Adipocyte (in vitro differentiated cells): ENCODE results near the gene XRCC1.
A peak's percentile ranks its signal among the peaks of the same experiment; 100 is the strongest.

Source experiments
- DNase-seq: peaks from one replicate; pipeline ENCODE4 v3.0.0-alpha.2; 2015; ENCODE audit warnings: low read depth
- H3K27me3 ChIP-seq: replicated peaks from 2 replicates; pipeline ENCODE4 v1.7.0; 2013; ENCODE audit warnings: mild to moderate bottlenecking, low read length, moderate library complexity; ENCODE audit not compliant: control insufficient read depth, insufficient read depth
- H3K36me3 ChIP-seq: 2 replicates; pipeline ENCODE4 v1.7.0; 2013; ENCODE audit warnings: low read length, mild to moderate bottlenecking, moderate library complexity; ENCODE audit not compliant: control insufficient read depth, insufficient read depth, severe bottlenecking
- H3K4me1 ChIP-seq: 2 replicates; pipeline ENCODE4 v1.7.0; 2013; ENCODE audit warnings: mild to moderate bottlenecking, low read length, moderate library complexity; ENCODE audit not compliant: control insufficient read depth, insufficient read depth
- H3K4me3 ChIP-seq: 2 replicates; pipeline ENCODE4 v1.7.0; 2013; ENCODE audit warnings: mild to moderate bottlenecking, low read length, moderate library complexity
- H3K9ac ChIP-seq: 2 replicates; pipeline ENCODE4 v1.7.0; 2013; ENCODE audit warnings: mild to moderate bottlenecking, low read length, moderate library complexity
- H3K9me3 ChIP-seq: 2 replicates; pipeline ENCODE4 v1.7.0; 2013; ENCODE audit warnings: mild to moderate bottlenecking, low read length, moderate library complexity; ENCODE audit not compliant: control insufficient read depth

Gene XRCC1

DNA sequence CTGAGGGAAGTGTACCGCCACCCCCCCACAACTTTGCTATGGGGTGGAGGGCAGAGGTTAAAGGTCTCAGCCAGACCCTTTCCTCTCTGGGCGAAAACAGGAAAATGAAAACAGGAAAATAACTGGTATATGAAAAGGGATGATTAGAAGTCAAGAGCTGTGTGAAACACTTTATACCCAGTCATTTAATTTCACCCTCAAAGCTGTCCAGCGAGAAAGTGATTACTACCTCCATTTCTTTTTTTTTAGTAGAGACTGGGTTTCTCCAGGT, 70.2 kb downstream of the XRCC1 start:
- no peak for DNase-seq
- H3K4me3 ChIP-seq, result no peak overlapping the region
- no peak overlapping the region for H3K9ac ChIP-seq
- no peaks in the 10 kb centered on the region for H3K27me3 ChIP-seq
- peaks cover 11% of the 10 kb centered on the region for H3K36me3 ChIP-seq
- peaks cover 12% of the 10 kb centered on the region for H3K4me1 ChIP-seq
- H3K9me3 ChIP-seq, result no peaks in the 10 kb centered on the region

DNA sequence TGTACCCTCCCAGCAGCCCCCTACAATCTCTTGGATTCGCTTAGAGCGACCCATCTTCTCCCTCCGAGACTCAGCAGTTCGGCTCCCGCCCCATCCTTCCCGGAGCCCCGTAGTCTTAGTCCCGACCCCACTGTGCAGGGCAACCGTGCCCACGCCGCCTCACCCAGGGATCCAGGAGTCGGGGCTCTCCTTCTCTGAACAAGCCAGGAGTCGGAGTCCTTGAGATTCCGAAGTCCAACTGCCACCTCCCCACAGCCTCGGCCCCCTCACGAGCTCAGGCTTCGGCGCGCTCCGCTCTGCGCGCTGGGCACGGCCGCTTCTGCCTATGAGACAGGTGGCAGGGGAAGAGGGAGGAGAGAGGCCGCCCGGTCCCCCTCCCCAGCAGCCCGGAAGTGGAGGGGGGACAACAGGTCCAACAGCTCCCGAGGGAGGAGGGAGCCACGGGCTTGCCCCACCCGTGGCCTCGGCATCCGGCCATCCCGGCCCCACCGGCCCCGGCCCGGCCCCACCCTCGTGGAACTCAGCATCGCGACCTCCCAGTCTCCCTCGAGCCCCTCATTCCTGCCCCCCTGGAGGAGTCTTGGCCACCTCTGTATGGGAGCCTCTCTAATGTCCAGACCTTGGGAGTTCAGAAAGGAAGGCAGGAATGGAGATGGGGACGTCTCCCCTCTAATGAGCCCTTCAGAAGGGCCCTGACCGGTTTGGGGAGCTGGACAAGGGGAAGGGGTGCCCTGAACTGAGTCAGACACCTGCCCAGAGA, 70.7 kb downstream of the XRCC1 start, which contains the start of gene PHLDB3:
Gene PHLDB3, minus strand, starts transcription at position 321 of the 760 bp plus-strand sequence. CDS start 628 bp downstream, outside the sequence.
- peak; percentile 56 for DNase-seq
- H3K9ac ChIP-seq, result peak within 1 kb of the TSS; percentile 85
- no peaks in the 10 kb centered on the region for H3K27me3 ChIP-seq
- peaks cover 12% of the 10 kb centered on the region for H3K4me1 ChIP-seq
- H3K36me3 ChIP-seq, result peaks cover 6% of the 10 kb centered on the region
- H3K4me3 ChIP-seq, result peak within 1 kb of the TSS; percentile 87
- no peaks in the 10 kb centered on the region for H3K9me3 ChIP-seq

DNA sequence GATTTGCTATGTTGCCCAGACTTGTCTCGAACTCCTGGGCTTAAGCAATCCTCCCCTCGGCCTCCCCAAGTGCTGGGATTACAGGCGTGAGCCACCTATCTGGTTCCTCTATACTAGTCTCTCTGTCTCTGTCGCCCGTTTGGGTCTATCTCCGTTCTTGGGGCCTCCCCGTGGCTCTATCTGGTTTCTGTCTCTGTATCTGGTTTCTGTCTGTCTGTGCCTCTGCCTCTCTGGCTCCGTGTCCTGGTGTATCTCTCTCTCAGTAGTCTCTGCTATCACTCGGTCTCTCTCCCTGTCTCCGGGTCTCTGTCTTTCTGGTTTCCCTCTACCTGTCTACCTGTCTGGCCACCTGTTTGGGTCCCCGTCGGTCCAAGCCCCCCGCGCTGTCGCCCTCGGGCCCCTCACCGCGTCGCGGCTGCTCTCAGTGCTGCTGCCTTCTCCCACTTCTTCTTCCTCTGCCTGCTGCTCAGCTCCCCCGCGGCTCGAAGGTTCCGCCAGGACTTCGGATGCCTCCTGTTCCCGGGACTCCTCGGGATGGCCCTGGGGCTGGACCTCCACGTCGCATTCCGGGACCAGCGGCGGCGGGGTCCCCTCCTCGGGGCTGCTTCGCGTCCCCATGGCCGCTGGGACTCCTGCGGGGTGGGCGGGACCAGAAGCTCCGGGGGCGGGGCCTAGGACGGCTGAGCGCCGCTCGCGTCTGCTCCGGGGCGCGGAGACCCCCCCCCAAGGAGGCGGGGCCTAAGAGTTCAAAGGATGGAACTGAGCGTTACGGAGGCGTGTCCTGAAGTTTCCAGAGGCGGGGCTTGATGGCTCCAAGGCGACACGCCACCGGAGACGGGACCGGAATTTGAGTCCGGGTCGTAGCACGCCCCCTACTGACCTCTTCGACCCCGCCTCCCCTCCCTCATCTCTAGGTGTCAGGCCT, 71.6 kb downstream of the XRCC1 start:
- H3K36me3 ChIP-seq, result peaks cover 4% of the 10 kb centered on the region
- peak; percentile 99 for DNase-seq
- H3K4me1 ChIP-seq, result peaks cover 13% of the 10 kb centered on the region
- no peaks in the 10 kb centered on the region for H3K27me3 ChIP-seq
- H3K4me3 ChIP-seq, result peak overlapping the region; percentile 87
- H3K9me3 ChIP-seq, result no peaks in the 10 kb centered on the region
- H3K9ac ChIP-seq, result peak overlapping the region; percentile 85

DNA sequence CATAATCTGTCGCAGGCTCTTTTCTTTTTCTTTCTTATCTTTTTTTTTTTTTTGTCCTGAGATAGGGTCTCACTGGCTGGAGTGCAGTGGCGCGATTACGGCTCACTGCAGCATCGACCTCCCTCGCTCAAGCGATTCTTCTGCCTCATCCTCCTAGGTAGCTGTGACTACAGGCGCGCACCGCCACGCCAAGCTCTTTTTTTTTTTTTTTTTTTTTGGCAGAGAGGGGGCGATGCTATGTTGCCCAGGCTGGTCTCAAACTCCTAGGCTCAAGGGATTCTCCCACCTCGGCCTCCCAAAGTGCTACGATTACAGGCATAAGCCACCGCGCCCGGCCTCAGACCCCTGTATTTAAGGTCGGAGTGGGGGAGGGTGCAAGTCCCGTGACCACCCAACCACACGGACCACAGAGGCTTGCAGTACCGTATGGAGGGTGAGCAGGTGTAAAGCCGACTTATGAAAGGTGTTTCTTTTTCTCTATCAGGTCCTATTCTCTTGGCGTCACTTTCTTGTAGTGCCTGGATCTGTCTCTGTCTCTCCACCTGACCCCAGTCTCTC, 72.8 kb downstream of the XRCC1 start:
- no peak for DNase-seq
- Histone ChIP-seq H3K27me3 (no peaks in the 10 kb centered on the region), H3K9me3 (no peaks in the 10 kb centered on the region), H3K36me3 (no peaks in the 10 kb centered on the region), H3K4me3 (peak overlapping the region; percentile 87), H3K4me1 (peaks cover 16% of the 10 kb centered on the region), H3K9ac (peak overlapping the region; percentile 85)

DNA sequence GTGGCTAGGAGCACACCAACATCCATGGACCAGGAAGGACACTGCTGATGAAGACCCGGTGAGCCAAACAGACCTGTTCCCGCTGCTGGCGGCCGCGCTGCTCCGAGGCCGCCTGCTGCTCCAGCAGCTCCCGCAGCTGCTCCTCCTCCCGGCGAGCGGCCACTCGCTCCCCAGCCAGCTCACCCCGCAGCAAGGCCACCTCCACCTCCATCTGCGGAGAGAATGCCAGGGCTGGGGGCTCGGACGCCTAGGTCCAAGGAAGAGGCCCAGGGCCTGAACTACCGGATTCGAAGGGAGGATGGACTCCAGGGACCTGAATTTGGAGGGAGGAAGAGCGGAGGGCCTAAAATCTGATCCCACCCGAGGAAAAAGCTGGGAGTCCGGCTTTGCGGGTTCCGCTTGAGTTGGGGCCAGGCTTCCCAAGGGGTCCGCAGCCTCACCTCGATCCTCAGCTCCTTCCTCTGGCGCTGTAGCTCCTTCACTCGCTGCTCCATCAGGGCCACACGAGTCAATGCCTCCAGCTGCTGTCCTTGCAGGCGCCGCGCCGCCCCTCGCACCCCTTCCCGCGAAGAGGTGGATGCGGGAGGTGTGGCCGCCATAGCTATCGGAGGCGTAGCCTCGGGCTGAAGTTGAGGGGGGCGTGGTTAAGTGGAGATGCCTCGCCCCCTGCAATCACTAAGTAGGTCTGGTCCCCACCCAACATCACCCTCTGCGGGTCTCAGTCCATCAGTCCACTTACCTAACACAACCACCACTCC, 73.5 kb downstream of the XRCC1 start:
- Histone ChIP-seq H3K4me3 (no peak overlapping the region), H3K4me1 (peaks cover 16% of the 10 kb centered on the region), H3K9ac (no peak overlapping the region), H3K27me3 (no peaks in the 10 kb centered on the region), H3K9me3 (no peaks in the 10 kb centered on the region), H3K36me3 (no peaks in the 10 kb centered on the region)
- no peak for DNase-seq

DNA sequence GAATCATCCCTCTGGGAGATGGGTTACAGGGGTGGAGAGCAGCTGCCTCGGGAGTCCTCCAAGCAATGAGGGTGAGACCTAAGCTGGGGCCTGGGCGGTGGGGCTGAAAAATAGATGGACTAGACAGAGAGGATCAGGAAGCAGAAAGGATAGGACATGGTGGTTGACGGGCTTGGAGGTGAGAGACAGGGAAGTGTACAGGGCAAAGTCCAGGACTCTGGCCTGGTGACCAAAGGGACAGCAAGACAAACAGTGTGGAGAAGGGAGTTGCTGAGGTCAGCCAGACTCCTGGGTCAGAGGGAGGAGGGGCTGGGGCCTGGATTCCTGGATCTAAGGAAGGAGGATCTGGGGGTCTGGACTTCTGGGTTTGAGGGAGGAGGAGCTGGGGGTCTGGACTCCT, 76.3 kb downstream of the XRCC1 start:
- Histone ChIP-seq H3K9me3 (no peaks in the 10 kb centered on the region), H3K27me3 (no peaks in the 10 kb centered on the region), H3K4me3 (no peak overlapping the region), H3K4me1 (peaks cover 12% of the 10 kb centered on the region), H3K9ac (no peak overlapping the region), H3K36me3 (peaks cover 4% of the 10 kb centered on the region)
- DNase-seq, result no peak

DNA sequence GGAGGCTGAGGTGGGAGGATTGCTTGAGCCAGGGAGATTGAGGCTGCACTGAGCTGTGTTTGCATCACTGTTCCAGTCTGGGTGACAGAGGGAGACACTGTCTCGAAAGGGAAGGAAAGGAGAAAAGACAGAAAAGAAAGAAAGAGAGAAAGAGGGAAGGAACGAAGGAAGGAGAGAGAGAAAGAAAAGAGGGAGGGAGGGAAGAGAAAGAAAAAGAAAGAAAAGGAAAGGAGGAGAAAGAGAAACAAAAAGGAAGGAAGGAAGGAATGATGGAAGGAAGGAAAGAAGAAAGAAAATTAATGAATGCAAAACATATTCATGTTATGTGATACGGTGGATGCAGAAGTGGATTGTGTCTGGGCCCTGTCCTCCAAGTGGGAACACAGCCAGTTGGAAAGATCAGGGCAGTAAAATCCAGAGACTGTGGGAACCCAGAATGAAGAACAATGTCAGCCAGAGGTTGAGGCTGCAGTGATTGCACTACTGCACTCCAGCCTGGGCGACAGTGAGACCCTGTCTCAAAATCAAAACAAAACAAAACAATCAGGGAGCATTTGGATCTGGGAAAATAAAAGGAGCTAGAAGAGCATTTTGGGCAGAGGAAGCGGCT, 77.0 kb downstream of the XRCC1 start:
- peaks cover 4% of the 10 kb centered on the region for H3K36me3 ChIP-seq
- DNase-seq, result no peak
- no peaks in the 10 kb centered on the region for H3K27me3 ChIP-seq
- no peak overlapping the region for H3K9ac ChIP-seq
- no peak overlapping the region for H3K4me3 ChIP-seq
- H3K9me3 ChIP-seq, result no peaks in the 10 kb centered on the region
- peaks cover 12% of the 10 kb centered on the region for H3K4me1 ChIP-seq

DNA sequence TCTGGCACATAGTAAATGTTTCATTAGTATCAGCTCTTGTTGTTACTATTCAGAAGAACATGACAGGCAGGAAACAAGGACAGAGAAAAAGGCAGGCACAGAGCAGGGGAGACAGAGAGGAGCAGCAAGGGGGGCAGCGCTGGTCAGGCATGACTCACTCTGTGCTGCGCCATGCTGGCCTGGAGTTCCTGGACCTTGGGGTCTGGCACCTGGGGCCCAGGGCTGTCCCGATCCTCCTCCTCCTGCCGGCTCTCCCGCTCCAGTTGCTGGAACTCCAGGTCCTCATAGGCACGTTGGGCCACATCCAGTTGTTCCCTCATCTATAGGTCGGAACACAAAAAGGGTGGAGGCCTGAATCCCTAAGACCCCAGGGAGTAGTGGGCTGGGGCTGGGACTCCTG, 78.4 kb downstream of the XRCC1 start:
- Histone ChIP-seq H3K9me3 (no peaks in the 10 kb centered on the region), H3K9ac (no peak overlapping the region), H3K36me3 (peaks cover 4% of the 10 kb centered on the region), H3K4me1 (peaks cover 4% of the 10 kb centered on the region), H3K4me3 (no peak overlapping the region), H3K27me3 (no peaks in the 10 kb centered on the region)
- no peak for DNase-seq

DNA sequence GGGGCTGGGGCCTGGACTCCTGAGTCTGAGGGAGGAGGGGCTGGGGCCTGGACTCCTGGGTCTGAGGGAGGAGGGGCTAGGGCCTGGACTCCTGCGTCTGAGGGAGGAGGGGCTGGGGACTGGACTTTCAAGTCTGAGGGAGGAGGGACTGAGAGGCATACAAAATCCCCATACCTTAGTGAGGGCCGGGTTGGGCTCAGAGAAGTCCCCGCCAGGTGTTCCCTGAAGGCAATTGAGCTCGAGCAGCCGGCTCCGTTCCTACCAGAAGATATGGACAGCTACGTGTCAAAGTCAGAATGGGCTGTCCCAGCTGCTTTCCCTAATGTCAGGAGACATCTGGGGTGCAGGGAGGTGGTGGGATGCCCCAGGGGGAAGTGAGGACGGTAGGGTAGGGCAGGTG, 80.2 kb downstream of the XRCC1 start:
- Histone ChIP-seq H3K27me3 (no peaks in the 10 kb centered on the region), H3K9me3 (no peaks in the 10 kb centered on the region), H3K4me1 (peaks cover 4% of the 10 kb centered on the region), H3K9ac (no peak overlapping the region), H3K4me3 (no peak overlapping the region), H3K36me3 (peaks cover 4% of the 10 kb centered on the region)
- no peak for DNase-seq
